Body of pancreas (tissue), 4 donors: ENCODE data around the gene TOMM6. TPM values are rescaled to one million over a fixed set of nuclear protein-coding genes. Genes with fewer than 3 reads are reported as not detected.

Source experiments
- ATAC-seq: fragments of 150-250 bp; one replicate; pipeline ENCODE4 v1.9.1; 2016
- DNase-seq, 4 donors: peaks; one replicate each; pipeline ENCODE4 v3.0.0-alpha.2; 2019
- H3K27ac ChIP-seq, 4 donors: fragments of 200-600 bp; sonication (generic); 1 replicate in 3 of 4; 2 replicates in 1 of 4; pipeline versions ENCODE4 v1.5.1 to v1.6.1; 2016 to 2019; ENCODE audit warnings: mild to moderate bottlenecking in 1 of 4, mixed read lengths in 1 of 4, moderate library complexity in 1 of 4
- H3K27me3 ChIP-seq, 2 donors: fragments of 200-600 bp; sonication (generic); one replicate each; pipeline ENCODE4 v1.6.0; 2016; ENCODE audit warnings: mild to moderate bottlenecking in 1 of 2
- H3K36me3 ChIP-seq, 2 donors: fragments of 200-600 bp; sonication (generic); replicated peaks in 1 of 2; 2 replicates each; pipeline ENCODE4 v1.5.1; 2016; ENCODE audit warnings: low read depth in 2 of 2; ENCODE audit not compliant: insufficient read depth in 1 of 2
- H3K4me1 ChIP-seq: fragments of 200-600 bp; sonication (generic); one replicate; pipeline ENCODE4 v1.6.0; 2016
- H3K4me3 ChIP-seq, 2 donors: fragments of 200-600 bp; sonication (generic); 1 replicate in 1 of 2; 2 replicates in 1 of 2; pipeline ENCODE4 v1.5.1; 2016 to 2019
- H3K9me3 ChIP-seq, 3 donors: fragments of 200-600 bp; sonication (generic); 1 replicate in 2 of 3; 2 replicates in 1 of 3; pipeline ENCODE4 v1.5.1; 2016
- POLR2A ChIP-seq, 3 donors: fragments of 450-650 bp; IDR thresholded peaks; one replicate each; pipeline ENCODE4 v1.6.1; 2016; ENCODE audit warnings: antibody characterized with exemption in 3 of 3, mild to moderate bottlenecking in 2 of 3
- WGBS, 2 donors: methylation state at CpG; one replicate each; pipeline ENCODE4 v1.1.5; 2017; 5-methylcytosine and 5-hydroxymethylcytosine counted together
- intact Hi-C: fragments of 100-400 bp; cut with DNase I; formaldehyde crosslinking; loops from one replicate; pipeline ENCODE4 v1.15.1; 2023
- total RNA-seq, 2 donors: library from RNA; depleted of rRNA; stranded (reverse); fragments of >200 nt; gene quantifications; one replicate each; pipeline ENCODE4 v1.1.0, GENCODE V29; 2016
- TF ChIP-seq, protein P1 (sequence below), 7 experiments: fragments of 450-650 bp in 4 of 7; fragments of 200-600 bp in 3 of 7; sonication (generic) in 3 of 7; IDR thresholded peaks; one replicate each; pipeline ENCODE4 v1.5.1; 2016 to 2019; ENCODE audit warnings: antibody characterized with exemption in 7 of 7

TOMM6 gene
- total RNA-seq, 2 donors from 2014 or later: 83.5 to 127 TPM

DNA sequence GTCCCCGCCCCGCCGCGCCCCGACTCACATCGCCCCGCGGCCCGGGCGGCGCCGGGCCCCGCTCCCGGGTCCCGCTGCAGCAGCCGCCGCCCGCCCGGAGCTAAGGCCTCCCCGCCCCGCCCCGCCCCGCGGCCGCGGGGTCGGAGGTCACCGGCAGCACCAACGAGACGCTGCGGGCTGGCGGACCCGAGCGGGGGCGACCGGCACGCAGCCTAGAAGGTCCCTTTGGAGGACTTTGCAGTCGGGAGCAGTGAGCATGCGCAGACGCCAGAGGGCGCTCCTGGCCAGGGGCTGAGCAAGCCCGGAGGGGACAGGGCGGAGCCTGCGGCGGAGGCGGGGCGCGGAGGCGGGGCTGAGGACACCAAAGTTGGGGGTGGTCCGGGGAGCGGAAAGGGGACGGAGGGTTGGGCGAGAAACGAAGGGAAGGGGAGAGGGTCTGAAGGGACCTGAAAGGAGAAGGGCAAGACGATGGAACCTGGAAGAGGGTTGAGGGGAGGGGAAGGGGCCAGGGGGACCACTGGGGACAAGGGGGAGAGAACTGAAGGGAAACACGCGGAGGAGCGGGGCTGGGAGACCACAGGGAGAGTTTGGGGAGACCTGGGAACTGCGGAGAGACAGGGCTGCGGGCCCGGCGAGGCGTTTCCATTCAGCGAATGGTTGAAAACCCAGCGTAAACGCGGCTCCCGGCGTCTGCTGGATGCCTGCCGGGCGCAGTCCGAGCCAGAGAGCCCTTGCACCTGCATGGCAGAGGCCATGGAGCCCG is 7.5 kb upstream of the TOMM6 start, which contains the start of gene FRS3:
Gene FRS3, minus strand, starts transcription at position 113 of the 763 bp plus-strand sequence. CDS start 2,913 bp downstream, outside the sequence.
- Histone ChIP-seq H3K4me1 (peaks cover 46% of the 10 kb centered on the region), H3K36me3 (no peaks in the 10 kb centered on the region), H3K4me3 (peak within 1 kb of the TSS; percentile 41 to 46), H3K27ac (peak within 1 kb of the TSS; percentile 62 to 88 (median 81)), H3K9me3 (no peaks in the 10 kb centered on the region), H3K27me3 (no peaks in the 10 kb centered on the region)
- intact Hi-C loops: loop anchor here (5.0 kb wide), 1 partner anchor 252 kb away; no protein-coding TSS in a partner anchor
- DNase-seq (peak; percentile 98 to 99 (median 99)), ATAC-seq (peak; percentile 92)
- 0% methylated on average over 35 to 40 of the region's 73 CpGs for WGBS, 2 donors
- TF ChIP-seq, protein P1, sequence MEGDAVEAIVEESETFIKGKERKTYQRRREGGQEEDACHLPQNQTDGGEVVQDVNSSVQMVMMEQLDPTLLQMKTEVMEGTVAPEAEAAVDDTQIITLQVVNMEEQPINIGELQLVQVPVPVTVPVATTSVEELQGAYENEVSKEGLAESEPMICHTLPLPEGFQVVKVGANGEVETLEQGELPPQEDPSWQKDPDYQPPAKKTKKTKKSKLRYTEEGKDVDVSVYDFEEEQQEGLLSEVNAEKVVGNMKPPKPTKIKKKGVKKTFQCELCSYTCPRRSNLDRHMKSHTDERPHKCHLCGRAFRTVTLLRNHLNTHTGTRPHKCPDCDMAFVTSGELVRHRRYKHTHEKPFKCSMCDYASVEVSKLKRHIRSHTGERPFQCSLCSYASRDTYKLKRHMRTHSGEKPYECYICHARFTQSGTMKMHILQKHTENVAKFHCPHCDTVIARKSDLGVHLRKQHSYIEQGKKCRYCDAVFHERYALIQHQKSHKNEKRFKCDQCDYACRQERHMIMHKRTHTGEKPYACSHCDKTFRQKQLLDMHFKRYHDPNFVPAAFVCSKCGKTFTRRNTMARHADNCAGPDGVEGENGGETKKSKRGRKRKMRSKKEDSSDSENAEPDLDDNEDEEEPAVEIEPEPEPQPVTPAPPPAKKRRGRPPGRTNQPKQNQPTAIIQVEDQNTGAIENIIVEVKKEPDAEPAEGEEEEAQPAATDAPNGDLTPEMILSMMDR (IDR thresholded peaks at IDR 0.05): peak; percentile 89 to 99 (median 98)
- TF ChIP-seq POLR2A (IDR thresholded peaks at IDR 0.05): peak in 1 of 3 donors; percentile 42

DNA sequence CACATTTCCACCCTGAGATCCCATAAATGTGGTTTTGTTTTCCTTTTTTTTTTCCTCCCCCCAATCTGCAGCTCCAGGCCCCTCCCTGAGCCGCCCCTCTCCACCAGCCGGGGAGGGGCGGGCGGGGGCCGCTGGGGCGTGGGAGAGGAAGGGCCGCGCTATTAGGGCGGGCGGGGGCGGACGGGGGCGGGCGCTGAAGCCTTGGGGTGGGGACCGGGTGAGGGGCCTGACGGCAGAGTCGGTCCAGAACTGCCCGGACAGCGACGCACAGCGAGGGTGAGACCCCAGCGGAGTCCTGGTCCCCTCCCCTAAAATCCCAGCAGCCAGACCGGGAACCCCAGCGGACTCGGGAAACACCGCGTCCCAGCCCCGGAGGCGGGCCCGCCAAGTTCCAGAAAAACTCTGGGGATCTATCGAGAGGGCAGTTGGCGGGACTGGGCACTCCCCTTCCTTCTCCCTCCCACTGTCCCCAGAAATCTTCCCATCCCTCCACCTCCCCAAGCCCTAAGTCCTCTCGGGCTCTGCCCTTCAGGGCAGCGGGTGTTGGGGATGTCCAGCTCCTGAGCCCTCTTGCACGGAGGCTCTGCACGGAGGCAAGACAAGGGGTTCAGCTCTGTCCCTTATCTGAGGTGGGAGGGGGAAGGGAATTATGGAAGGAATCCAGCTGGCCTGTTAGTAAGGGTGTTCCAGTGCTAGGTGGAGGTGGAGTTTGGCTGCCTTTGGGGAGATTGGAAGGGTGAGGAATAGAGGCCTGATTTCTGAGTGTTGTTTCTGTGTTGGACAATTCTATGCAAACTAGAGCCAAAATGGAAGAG is 6.7 kb upstream of the TOMM6 start, which contains the start of gene PRICKLE4:
Gene PRICKLE4, plus strand, starts transcription at position 232 of the 815 bp plus-strand sequence. CDS start 2,692 bp downstream, outside the sequence.
- intact Hi-C loops: no loop called here

DNA sequence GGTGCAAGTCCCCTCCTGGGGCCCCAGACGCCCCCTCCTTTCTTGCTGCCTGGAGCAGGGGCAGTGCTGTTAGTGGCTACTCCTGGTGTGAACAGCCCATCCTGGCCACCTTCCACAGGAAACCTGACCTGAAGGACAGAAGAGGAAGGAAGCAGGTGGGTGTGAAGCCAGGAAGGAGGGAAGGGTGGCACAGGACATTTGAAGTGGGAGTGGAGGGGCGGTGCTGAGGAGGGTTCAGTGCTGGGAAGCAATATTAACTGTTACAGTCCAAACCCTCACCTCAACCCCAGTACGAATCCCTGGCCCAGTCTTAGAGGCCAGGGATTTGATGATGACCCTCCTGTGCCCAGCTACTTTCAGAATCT is 6.1 kb upstream of the TOMM6 start:
- H3K27ac ChIP-seq: peak overlapping the region; percentile 62 to 88 (median 81)
- DNase-seq: peak in 2 of 4 donors; percentile 68 to 74
- ATAC-seq: no peak
- H3K36me3 ChIP-seq: no peaks in the 10 kb centered on the region
- intact Hi-C loops: no loop called here
- no peak overlapping the region for H3K4me3 ChIP-seq
- TF ChIP-seq, protein P1 (IDR thresholded peaks at IDR 0.05): no peak
- no peak for TF ChIP-seq POLR2A (IDR thresholded peaks at IDR 0.05)
- peaks cover 60% of the 10 kb centered on the region for H3K4me1 ChIP-seq
- no peaks in the 10 kb centered on the region for H3K9me3 ChIP-seq
- WGBS, 2 donors: 12% methylated on average over 3 of the region's 3 CpGs
- no peaks in the 10 kb centered on the region for H3K27me3 ChIP-seq

More for the DNA sequence above, 6.7 kb upstream of the TOMM6 start, which contains the start of gene PRICKLE4:
- peak in 2 of 3 donors; percentile 24 to 43 for TF ChIP-seq POLR2A (IDR thresholded peaks at IDR 0.05)
- TF ChIP-seq, protein P1 (IDR thresholded peaks at IDR 0.05): peak in 1 of 7 experiments; percentile 4
- Histone ChIP-seq H3K36me3 (no peaks in the 10 kb centered on the region), H3K4me1 (peaks cover 54% of the 10 kb centered on the region), H3K27me3 (no peaks in the 10 kb centered on the region), H3K27ac (peak within 1 kb of the TSS; percentile 62 to 88 (median 81)), H3K9me3 (no peaks in the 10 kb centered on the region), H3K4me3 (peak within 1 kb of the TSS; percentile 41 to 46)
- ATAC-seq (peak; percentile 49), DNase-seq (peak; percentile 74 to 90 (median 84))
- 1 to 2% methylated on average over 20 to 34 of the region's 36 CpGs for WGBS, 2 donors

DNA sequence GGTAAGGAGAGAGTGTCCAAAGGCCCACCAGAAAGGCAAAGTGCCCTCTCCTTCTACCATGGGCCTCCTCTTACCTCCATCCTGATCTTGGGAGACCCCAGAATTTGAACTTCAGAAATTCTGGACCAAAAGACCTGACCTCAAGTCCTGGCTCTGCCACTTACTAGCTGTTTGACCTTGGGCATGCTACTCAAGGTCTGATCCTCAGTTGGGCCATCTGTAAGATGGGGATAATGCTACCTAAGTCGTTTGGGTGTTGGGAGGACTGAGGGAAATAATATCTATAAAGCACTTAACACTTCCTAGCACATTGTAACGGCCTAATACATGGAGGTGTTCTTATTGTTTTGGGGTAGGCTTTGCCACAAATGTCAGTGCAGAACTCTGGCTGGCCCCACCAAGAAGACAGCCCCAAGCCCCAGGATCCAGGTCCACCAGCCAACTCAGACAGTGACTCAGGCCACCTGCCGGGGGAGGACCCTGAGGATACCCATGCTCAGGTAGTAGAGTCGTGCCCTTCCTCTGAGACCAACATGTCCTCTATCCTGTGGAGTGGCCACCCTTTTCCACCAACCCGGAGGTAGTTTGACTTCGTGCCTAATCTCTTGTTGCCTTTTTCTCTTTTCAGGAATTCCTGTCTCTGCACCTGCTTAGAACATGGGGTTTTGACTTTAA is 4.3 kb upstream of the TOMM6 start:
- DNase-seq (no peak), ATAC-seq (no peak)
- Histone ChIP-seq H3K4me3 (no peak overlapping the region), H3K36me3 (no peaks in the 10 kb centered on the region), H3K4me1 (peaks cover 60% of the 10 kb centered on the region), H3K27me3 (no peaks in the 10 kb centered on the region), H3K27ac (peak overlapping the region in 2 of 4 donors; percentile 3 to 91), H3K9me3 (no peaks in the 10 kb centered on the region)
- WGBS, 2 donors: 67 to 74% methylated on average over 6 of the region's 6 CpGs
- TF ChIP-seq, protein P1 (IDR thresholded peaks at IDR 0.05): no peak
- no peak for TF ChIP-seq POLR2A (IDR thresholded peaks at IDR 0.05)
- intact Hi-C loops: no loop called here
